WTC11 (cell line): ENCODE results near the gene OPRL1.

Experiments used
- CREB1 ChIP-seq: sonication (generic); formaldehyde crosslinking; IDR thresholded peaks from 2 replicates; pipeline ENCODE4 v1.8.0; 2023; ENCODE audit warnings: mild to moderate bottlenecking, missing genetic modification reagents
- TEAD1 ChIP-seq: sonication (generic); formaldehyde crosslinking; IDR thresholded peaks from 2 replicates; pipeline ENCODE4 v1.8.0; 2022; ENCODE audit warnings: mild to moderate bottlenecking, missing genetic modification reagents
- TP53 ChIP-seq: sonication (generic); formaldehyde crosslinking; IDR thresholded peaks from 2 replicates; pipeline ENCODE4 v1.8.1; 2023; ENCODE audit warnings: mild to moderate bottlenecking, missing genetic modification reagents
- TF ChIP-seq, protein P1 (sequence below): sonication (generic); formaldehyde crosslinking; IDR thresholded peaks from 2 replicates; pipeline ENCODE4 v1.8.0; 2022; ENCODE audit warnings: mild to moderate bottlenecking, missing genetic modification reagents
- TF ChIP-seq, protein P2 (sequence below): fragments of 200-600 bp; IDR thresholded peaks from 2 replicates; pipeline ENCODE4 v1.8.0; 2022; ENCODE audit warnings: antibody characterized with exemption

DNA sequence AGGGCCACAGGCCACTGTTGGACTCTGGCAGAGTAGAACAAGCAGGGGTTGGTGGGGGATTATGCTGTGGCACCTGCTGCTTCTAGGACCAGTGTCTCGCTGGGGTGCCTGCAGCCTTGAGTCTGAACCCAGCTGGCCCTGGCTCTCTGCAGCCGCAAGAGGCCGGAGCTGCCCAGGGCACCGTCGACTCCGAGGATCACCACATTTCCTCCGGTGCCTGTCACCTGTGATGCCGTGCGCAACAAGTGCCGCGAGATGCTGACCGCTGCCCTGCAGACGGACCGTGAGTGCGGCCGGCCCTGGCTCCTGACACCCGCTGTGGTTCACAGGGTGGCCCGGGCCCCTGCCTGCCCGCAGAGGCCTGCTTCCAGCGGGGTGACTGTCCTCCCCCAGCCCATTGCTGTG lies 10.7 kb upstream of the OPRL1 start:
- TF ChIP-seq CREB1 (CRISPR knock-in tag) (no peak), TP53 (CRISPR knock-in tag) (no peak), TEAD1 (CRISPR knock-in tag) (no peak)
- TF ChIP-seq, protein P1, sequence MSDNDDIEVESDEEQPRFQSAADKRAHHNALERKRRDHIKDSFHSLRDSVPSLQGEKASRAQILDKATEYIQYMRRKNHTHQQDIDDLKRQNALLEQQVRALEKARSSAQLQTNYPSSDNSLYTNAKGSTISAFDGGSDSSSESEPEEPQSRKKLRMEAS (CRISPR knock-in tag): no peak
- TF ChIP-seq, protein P2, sequence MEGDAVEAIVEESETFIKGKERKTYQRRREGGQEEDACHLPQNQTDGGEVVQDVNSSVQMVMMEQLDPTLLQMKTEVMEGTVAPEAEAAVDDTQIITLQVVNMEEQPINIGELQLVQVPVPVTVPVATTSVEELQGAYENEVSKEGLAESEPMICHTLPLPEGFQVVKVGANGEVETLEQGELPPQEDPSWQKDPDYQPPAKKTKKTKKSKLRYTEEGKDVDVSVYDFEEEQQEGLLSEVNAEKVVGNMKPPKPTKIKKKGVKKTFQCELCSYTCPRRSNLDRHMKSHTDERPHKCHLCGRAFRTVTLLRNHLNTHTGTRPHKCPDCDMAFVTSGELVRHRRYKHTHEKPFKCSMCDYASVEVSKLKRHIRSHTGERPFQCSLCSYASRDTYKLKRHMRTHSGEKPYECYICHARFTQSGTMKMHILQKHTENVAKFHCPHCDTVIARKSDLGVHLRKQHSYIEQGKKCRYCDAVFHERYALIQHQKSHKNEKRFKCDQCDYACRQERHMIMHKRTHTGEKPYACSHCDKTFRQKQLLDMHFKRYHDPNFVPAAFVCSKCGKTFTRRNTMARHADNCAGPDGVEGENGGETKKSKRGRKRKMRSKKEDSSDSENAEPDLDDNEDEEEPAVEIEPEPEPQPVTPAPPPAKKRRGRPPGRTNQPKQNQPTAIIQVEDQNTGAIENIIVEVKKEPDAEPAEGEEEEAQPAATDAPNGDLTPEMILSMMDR: no peak
